ENCODE measurements around the gene PRRT4. TPM values are rescaled to one million over a fixed set of nuclear protein-coding genes. Genes with fewer than 3 reads are reported as not detected.

Gene PRRT4
- under 1 TPM in 1 of 2 donors, not detected in 1; 0.27 TPM for total RNA-seq

DNA sequence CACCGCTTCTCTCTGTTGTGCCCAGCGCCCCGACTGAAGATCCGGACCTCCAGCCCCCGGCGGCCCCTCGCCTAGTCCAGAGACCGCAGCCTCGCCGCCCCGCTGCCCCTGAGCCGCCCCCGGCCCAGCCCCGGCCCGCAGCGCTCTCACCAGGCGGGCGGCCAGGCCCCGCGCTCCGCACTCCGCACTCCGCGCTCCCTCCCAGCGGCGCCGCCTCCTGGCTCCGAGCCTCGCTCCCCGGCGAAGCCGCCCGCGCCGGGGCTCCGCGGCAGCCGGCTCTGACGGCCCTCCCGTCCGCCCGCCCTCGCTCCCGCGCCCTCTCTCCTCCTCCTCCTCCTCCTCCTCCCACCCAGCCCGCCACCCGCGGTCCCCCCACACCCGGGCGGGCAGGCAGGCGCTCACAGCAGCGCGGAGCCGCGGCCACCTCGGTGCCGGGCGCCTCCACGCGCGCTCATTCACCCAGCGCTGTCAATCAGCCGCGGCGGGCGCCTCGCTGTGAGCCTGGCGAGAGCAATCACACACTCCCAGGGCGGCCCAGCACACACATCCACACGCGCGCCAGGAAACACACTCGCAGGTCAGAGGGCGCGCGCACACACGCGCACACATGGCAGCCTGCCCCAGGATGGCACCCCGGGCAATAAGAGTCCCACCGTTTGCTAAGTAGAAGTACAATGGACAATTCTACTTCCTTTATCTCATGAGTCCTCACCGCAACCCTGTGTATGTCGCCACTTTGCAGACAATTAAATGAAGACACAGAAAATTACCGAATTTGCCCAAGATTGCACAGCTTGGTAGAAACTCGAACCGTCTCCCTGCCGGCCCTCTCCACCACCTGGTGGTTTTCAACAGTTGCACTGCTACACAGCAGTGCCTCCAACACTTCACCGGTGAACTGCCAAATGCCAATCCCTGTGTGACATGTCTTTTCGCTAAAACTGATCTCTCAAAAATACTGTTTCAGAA is at the start of gene PRRT4:
PRRT4 (minus strand) TSS at position 280 of the 969 bp plus-strand sequence.
- ATAC-seq (peak; percentile 44 to 58), DNase-seq (ENCODE audit: low spot score in 2 of 2) (peak in 1 of 2 donors; percentile 45)
- Mint-ChIP-seq H3K27ac (peak within 1 kb of the TSS in 1 of 2 donors; percentile 39), H3K9me3 (no peaks in the 10 kb centered on the region), H3K36me3 (peaks cover 0 to 8% of the 10 kb centered on the region in 2 donors)

DNA sequence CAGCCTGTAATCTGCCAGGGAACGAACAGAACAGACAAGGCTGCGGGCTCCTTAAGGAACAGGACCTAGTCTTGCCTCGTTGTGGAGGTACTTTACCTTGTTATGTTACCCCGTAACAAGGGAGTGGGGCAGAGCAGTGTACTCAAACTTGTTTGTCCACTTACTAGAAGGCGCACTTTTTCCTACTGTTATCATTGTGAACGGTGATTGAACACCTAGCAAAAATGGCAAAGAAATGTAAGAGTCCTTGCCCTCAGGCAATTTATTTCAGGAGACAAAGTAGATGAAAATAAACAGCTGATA is 48.9 kb upstream of the PRRT4 start:
- DNase-seq (ENCODE audit: low spot score in 2 of 2), result no peak
- no peaks in the 10 kb centered on the region for H3K36me3 Mint-ChIP-seq
- H3K9me3 Mint-ChIP-seq, result no peaks in the 10 kb centered on the region
- H3K27ac Mint-ChIP-seq, result peak overlapping the region; percentile 59 to 65
- no peak for ATAC-seq

DNA sequence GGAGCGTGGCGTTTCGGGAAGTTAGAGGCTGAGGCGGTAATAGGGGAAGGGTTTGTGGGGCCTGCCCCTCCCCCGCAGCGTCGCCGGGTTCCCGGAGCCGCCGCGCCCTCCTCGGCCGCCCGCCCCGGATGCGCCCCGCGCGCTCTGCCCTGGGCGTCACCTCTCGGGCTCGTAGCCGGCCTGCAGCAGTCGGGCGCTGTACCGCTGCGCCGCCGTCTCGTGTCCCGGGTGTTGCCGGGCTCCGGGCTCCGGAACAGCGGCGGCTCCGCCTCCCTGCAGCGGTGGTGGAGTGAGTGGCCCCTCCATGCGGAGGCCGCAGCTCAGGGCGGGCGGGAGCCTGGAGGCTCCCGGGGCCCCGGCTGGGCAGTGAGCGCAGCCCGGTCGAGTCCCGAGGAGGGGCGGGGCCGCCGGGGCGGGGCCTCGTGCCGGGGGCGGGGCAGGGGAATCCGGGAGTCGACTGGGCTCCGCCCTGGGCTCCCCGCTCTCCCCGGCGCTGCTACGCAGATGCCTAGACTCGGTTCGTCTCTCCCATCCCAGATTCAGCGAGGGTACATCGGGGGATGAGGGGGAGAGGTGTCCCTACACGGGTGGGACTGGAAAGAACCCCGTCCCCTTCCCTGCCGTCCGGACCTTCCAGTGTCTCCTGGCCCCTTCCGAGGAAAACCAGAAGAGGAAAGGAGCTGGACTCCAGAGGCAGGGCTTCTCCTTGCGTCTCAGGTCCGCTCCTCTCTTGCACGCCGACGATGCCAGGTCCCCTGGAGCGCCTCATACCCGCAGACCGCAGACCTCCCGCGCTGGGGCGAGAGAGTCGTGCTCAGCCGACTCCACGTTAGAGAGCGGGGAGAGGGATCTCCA is 48.3 kb upstream of the PRRT4 start, which contains the start of gene IMPDH1:
IMPDH1 (minus strand) TSS at position 387 of the 855 bp plus-strand sequence; CDS start at position 306, 81 bp downstream.
- ATAC-seq (peak; percentile 86 to 89), DNase-seq (ENCODE audit: low spot score in 2 of 2) (peak; percentile 87 to 91)
- Mint-ChIP-seq H3K9me3 (no peaks in the 10 kb centered on the region), H3K36me3 (no peaks in the 10 kb centered on the region), H3K27ac (peak within 1 kb of the TSS; percentile 59 to 65)

DNA sequence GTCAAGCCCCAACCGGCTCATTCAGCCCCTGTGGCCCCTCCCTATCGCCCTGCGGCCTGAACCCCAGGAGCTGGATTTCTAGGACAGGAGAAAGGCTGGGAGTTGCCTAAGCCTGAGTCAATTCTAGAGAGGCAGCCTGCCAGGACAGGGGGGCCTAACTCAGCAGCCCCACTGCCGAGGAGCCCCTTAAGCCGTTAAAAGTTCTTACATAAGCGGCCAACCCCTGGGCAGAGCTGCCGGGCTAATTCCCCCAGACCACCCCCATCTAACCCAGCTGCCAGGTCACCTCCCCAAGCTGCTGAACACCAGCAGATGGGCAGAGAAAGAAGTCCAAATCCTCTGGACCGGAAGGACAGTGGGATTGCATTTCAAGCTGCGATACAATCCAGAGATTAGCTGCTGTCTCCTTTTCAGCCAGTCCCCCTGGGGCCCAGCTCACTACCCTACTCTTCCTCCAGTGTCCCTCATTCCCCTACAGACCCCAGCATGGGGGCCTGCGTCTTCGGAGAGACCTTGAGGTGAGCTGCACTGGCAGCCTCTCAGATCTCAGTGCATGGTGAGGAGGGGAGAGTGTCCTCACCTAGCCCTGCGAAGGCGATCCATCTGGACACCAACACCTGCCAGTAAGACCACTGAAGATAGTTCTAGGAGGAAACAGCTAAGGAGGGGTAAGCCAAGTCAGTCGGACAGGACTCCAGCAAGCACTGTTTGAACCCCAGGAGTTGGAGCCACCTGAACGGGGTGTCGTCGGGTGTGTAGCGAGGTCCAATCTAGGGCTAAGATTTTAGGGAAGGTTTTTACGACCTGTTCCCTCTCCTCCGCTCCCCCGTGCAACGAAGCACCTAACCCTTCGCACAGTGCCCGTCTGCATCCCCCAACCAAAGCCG is 47.5 kb upstream of the PRRT4 start:
- Mint-ChIP-seq H3K36me3 (no peaks in the 10 kb centered on the region), H3K9me3 (no peaks in the 10 kb centered on the region), H3K27ac (no peak overlapping the region)
- DNase-seq (ENCODE audit: low spot score in 2 of 2) (no peak), ATAC-seq (peak in 1 of 2 donors; percentile 0)

DNA sequence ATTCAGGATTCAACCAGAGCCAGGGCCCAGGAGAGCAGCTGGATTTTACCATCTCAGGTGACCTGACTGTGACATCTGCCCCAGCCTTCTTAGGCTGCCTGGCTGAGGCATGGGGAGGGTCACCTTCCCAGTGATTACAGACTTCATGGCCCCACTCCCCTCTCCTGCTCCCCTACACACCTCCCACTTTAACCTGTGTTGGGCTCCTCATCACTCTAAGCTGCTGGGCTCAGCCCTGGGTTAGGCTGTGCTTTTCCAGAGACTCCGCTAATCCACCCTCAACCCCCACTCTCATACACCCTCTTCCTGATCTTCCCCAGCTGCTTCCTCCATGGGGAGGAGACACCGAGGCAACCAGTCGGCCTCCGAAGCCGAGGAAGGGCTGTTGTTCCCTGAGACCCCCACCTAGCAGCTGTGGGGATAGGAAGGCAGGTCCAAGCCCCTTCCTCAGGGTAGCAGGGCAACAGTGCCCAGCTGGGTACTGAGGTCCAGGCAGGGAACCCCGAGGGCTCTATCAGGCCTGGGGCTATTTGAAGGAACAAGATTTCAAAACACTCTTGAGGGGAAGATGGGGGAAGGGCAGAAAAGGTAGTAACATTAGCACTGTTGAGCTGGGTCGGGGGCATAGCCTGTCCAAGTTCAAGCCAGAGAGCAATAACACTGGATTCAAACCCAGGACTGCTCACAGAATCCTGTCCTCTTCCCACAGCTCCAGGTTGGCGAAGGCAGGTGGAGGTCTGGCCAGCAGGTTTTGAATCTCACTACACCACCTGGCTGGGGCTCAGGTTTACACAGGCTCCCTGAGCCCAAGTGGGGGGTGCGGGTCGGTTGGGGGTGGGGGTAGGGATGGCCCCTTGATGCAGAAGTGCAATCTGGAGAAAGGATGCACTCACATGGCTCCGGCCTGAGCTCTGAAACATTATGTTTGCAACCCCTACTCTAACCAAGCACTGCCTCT is 46.5 kb upstream of the PRRT4 start:
- H3K36me3 Mint-ChIP-seq, result no peaks in the 10 kb centered on the region
- no peaks in the 10 kb centered on the region for H3K9me3 Mint-ChIP-seq
- no peak for ATAC-seq
- H3K27ac Mint-ChIP-seq, result no peak overlapping the region
- DNase-seq (ENCODE audit: low spot score in 2 of 2), result no peak

DNA sequence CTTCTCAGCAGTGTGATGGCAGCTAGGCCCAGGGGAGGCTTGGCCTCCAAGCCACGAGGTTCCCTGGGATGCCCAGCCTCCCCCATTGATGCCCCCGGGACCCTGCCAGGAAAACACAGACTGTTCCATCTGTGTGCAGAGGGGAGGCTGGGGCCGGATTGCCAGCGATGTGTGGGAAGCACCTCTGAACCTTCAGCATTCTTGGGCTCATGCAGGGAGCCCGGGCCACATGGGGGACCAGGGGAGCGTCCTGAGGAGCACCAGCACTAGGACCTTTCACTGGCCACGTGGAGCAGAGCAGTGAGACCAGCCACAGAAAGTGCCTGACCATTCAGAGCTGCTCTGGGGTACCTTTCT is 45.7 kb upstream of the PRRT4 start:
- DNase-seq (ENCODE audit: low spot score in 2 of 2), result no peak
- Mint-ChIP-seq H3K36me3 (no peaks in the 10 kb centered on the region), H3K9me3 (no peaks in the 10 kb centered on the region), H3K27ac (no peak overlapping the region)
- ATAC-seq, result no peak

DNA sequence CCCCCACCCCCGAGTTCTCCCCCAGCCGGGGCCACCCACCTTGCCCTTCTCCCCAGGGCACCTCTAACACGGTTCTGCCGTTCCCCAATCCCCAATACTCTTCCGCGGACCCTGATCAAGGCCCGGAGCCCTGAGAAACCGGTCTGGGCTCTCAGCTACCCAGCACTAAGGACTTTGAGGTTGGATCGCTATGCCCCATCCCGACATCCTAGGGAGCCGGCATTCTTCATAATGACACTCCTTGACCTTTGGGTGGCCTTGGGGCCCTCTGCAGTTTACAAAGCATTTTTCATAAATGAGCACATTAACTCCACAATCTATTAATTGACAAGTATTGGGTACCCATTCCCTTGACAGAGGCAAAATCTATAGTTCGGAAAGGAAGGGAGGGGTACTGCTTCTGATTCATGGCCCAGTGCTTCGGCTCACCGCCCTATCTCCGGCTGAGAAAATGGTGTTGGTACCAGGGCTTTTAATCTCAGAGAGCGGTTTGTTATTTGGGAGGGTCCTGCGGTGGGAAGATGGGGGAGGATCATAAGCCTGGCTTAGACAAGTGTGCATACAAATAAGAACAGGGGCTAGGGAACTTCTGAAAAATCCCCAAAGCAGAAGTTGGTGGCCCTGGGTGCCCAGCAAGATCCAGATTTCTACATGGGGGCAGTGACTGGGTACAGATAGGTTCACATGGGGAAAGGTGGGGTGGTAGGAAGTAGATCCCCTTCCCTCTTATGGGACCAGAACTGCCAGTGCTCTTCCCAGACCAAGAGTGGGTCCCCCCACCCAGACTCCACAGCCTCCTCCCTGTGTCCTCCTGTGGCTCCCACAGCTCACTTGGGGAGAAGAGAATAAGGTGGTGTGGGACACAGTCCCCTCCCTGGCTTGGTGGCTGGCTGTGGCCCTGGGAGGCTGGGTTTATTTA is 45.1 kb upstream of the PRRT4 start:
- Mint-ChIP-seq H3K9me3 (no peaks in the 10 kb centered on the region), H3K36me3 (no peaks in the 10 kb centered on the region), H3K27ac (no peak overlapping the region)
- DNase-seq (ENCODE audit: low spot score in 2 of 2) (no peak), ATAC-seq (no peak)

DNA sequence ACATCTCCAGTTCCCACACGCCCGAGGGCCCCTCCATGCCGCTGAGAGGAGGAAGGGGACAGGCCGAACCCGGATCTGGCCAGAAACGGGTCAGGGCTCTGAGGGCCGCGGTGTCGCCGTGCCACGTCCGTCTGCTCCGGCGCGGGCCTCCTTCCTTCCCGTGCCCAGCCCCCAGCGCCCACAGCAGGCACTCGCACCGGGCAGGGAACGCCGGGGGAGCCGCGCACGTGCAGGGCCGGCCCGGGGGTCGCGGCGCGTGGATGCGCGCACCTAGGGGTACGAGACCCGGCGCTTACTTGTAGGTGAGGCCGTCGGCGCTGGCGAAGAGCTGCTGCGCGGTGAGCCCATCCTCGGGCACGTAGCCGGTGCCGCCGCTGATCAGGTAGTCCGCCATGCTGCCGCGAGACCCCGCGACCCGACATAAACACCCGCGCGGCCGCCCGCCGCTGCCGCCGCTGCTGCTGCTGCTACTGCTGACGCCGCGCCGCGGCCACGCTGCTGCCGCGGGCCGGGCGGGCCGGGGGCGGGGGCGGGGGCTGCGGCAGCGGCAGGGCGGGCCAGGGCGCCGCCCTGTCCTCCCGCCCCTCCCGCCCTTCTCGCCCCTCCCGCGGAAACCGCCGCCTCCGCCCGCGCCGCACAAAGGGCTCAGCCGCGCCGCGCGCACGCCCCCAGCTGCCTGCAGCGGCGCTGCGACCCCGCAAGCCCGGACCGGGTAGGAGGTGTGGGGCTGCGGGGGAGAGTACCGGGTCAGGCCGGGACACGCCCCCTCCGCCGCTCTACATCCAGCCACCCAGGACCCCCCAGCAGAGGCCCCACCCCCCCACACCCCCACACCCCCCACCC is 44.2 kb upstream of the PRRT4 start:
- no peaks in the 10 kb centered on the region for H3K9me3 Mint-ChIP-seq
- peak overlapping the region in 1 of 2 donors; percentile 66 for H3K27ac Mint-ChIP-seq
- peak; percentile 12 to 23 for ATAC-seq
- DNase-seq (ENCODE audit: low spot score in 2 of 2), result peak in 1 of 2 donors; percentile 45
- H3K36me3 Mint-ChIP-seq, result no peaks in the 10 kb centered on the region

DNA sequence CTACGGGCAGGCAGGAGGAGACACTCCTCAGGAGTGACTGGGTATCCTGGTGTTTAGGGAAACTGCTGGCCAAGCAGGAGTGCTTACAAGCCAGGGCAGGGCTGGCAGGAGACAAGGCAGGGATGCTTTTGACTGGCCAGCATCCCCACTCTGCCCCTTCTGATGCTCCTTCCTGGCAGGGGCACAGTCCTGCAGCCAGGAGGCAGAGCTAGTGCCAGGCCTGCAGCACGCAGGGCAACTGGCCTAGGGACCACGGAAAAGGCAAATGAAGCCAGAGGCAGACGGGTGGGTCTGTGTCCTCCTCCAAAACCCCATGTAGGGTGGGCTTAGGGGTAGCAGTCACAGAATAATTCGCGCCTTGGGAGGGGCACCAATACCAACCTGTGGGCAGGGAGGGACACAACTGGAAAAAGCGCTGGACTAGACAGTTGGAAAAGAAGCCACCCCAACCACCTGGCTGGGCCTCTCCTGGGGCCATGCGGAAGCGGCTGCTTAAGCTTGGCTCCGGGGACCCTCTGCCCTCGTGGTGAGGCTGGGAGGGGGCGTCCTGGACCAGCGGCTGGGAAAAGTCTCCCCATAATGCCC is 43.5 kb upstream of the PRRT4 start:
- Mint-ChIP-seq H3K36me3 (no peaks in the 10 kb centered on the region), H3K9me3 (no peaks in the 10 kb centered on the region), H3K27ac (peak overlapping the region; percentile 66 to 84)
- DNase-seq (ENCODE audit: low spot score in 2 of 2) (no peak), ATAC-seq (no peak)

DNA sequence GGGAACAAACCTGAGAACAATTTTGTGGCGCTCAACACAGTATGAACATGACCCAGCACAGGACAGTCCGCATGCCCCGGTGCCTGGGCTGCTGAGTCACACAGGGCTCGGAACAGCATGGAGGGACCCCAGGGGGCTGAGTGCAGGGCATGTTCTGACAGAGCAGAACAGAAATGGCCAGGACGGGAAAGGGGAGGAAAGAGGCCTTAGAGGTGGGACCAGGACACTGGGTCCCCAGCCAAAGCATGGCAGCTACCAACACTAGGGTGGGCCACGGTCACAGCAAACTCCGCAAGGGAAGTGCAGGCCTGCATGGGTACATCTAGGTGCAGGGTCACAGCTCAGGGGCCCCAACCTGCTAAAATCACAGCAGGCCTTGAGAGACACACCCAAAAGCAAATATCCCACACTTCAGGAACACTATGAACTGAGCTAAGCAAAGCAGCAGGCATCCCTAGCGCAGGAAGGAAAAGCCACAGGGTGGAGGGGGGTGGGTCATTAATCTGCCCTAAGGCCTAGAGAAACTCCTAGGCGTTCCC is 42.7 kb upstream of the PRRT4 start:
- no peak for DNase-seq (ENCODE audit: low spot score in 2 of 2)
- no peaks in the 10 kb centered on the region for H3K36me3 Mint-ChIP-seq
- H3K27ac Mint-ChIP-seq, result peak overlapping the region; percentile 4 to 66
- no peak for ATAC-seq
- no peaks in the 10 kb centered on the region for H3K9me3 Mint-ChIP-seq

DNA sequence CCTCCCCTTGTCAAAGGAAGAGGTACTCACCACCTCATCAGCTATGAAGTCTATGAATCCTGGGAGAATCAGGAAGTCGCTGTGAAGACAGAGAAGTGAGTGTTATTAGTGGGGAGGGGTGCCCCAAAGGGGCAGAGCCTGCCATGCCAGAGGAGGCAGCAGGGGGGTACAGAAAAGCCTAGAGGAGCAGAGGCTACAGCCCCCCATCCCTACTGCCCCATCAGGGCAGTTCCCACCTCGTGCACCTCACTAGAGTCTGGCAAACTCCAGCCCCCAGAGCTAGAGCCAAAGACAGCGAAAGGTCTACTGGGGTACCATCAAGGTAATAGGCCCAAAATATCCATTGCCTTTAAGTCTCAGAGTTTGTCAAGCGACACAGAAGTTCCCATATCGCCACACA is 42.2 kb upstream of the PRRT4 start:
- no peak for ATAC-seq
- no peaks in the 10 kb centered on the region for H3K36me3 Mint-ChIP-seq
- no peak overlapping the region for H3K27ac Mint-ChIP-seq
- no peaks in the 10 kb centered on the region for H3K9me3 Mint-ChIP-seq
- DNase-seq (ENCODE audit: low spot score in 2 of 2), result no peak

DNA sequence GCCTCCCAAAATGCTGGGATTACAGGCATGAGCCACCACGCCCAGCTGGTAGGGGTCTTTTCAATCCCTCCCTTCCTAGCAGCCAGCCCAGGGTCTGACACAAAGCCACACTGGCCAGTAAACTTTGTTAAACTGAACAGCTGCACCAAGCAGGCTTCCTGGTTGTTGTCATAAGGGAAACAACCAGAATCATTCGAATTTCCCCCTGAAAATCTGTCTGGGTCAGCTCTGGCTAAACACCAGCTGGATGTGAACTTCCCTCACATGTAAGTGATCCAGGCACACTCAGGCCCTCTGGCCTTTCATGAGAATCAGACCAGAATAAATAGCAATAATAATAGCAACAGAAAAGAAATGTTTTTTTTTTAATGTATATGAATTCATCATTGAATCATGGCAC is 40.9 kb upstream of the PRRT4 start:
- no peak for ATAC-seq
- Mint-ChIP-seq H3K27ac (no peak overlapping the region), H3K36me3 (peaks cover 6 to 9% of the 10 kb centered on the region in 2 donors), H3K9me3 (no peaks in the 10 kb centered on the region)
- no peak for DNase-seq (ENCODE audit: low spot score in 2 of 2)

DNA sequence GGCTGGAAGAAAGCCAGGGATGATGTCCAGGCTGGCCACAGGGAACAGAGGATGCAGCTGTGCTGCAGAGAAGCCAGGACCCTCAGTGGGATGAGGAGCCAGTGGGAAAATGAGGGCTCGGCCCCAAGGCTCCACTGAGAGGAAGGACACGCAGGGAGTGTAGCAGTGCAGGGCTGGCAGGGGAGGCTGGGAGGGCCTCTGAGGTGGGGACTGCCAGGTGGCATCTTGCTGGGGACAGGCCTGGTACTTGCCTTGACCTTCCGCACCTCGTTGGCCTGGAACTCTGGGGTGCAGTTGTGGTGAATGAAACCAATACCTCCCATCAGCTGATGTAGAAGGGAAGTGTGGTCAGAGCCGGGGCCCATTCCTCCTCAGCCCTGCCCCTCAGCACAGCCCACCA is 39.1 kb upstream of the PRRT4 start:
- Mint-ChIP-seq H3K9me3 (no peaks in the 10 kb centered on the region), H3K36me3 (peaks cover 10 to 12% of the 10 kb centered on the region in 2 donors), H3K27ac (peak overlapping the region in 1 of 2 donors; percentile 68)
- no peak for ATAC-seq
- DNase-seq (ENCODE audit: low spot score in 2 of 2), result no peak
